Keratinocyte (primary cell): Measurements from ENCODE around the gene SULF2. TPM values are rescaled to one million over a fixed set of nuclear protein-coding genes. Genes with fewer than 3 reads are reported as not detected.
A peak's percentile ranks its signal among the peaks of the same experiment; 100 is the strongest.

Experiments used
- DNase-seq: peaks from one replicate; pipeline ENCODE4 v3.0.0-alpha.2; 2011; ENCODE audit warnings: low read depth, missing footprints, low spot score
- FAIRE-seq: peaks from 2 replicates; lab custom pipeline; 2011; peaks lifted over from hg19 to GRCh38; lab: Jason Lieb, UNC
- H2AFZ ChIP-seq: 2 replicates; pipeline ENCODE4 v1.6.0; 2012; ENCODE audit warnings: low read length, control low read depth, inconsistent platforms; ENCODE audit not compliant: control insufficient read depth
- H3K27ac ChIP-seq: 2 replicates; pipeline ENCODE4 v1.5.1; 2011; ENCODE audit warnings: low read length; ENCODE audit not compliant: control insufficient read depth, insufficient read depth
- H3K27me3 ChIP-seq: 3 replicates; pipeline ENCODE4 v1.6.0; 2011; ENCODE audit warnings: low read length; ENCODE audit not compliant: control insufficient read depth, insufficient read depth; ENCODE audit errors: extremely low read depth
- H3K36me3 ChIP-seq, 2 experiments: 2 replicates in 1 of 2; 3 replicates in 1 of 2; pipeline ENCODE4 v1.5.1; 2011; ENCODE audit warnings: low read length in 2 of 2, mild to moderate bottlenecking in 1 of 2; ENCODE audit not compliant: control insufficient read depth in 2 of 2, insufficient read depth in 2 of 2; ENCODE audit errors: extremely low read depth in 1 of 2
- H3K4me1 ChIP-seq: 3 replicates; pipeline ENCODE4 v1.5.1; 2011; ENCODE audit warnings: low read length; ENCODE audit not compliant: control insufficient read depth, insufficient read depth; ENCODE audit errors: extremely low read depth
- H3K4me2 ChIP-seq: 3 replicates; pipeline ENCODE4 v1.6.0; 2011; ENCODE audit warnings: low read depth, low read length; ENCODE audit not compliant: control insufficient read depth, insufficient read depth; ENCODE audit errors: extremely low read depth
- H3K4me3 ChIP-seq, 3 experiments: fragments of 200-600 bp in 1 of 3; sonication (generic) in 1 of 3; 2 replicates in 2 of 3; 3 replicates in 1 of 3; pipeline ENCODE4 v1.5.1; 2011 to 2016; ENCODE audit warnings: low read length in 3 of 3, mild to moderate bottlenecking in 3 of 3, control low read depth in 2 of 3, inconsistent platforms in 1 of 3, low read depth in 1 of 3, mixed read lengths in 1 of 3, mixed run types in 1 of 3, moderate library complexity in 1 of 3; ENCODE audit not compliant: control insufficient read depth in 2 of 3, insufficient read depth in 2 of 3; ENCODE audit errors: extremely low read depth in 1 of 3
- H3K79me2 ChIP-seq: 2 replicates; pipeline ENCODE4 v1.6.0; 2012; ENCODE audit warnings: low read length; ENCODE audit not compliant: control insufficient read depth, insufficient read depth
- H3K9ac ChIP-seq: 3 replicates; pipeline ENCODE4 v1.6.0; 2011; ENCODE audit warnings: low read length; ENCODE audit not compliant: control insufficient read depth, insufficient read depth; ENCODE audit errors: extremely low read depth
- H3K9me1 ChIP-seq: 3 replicates; pipeline ENCODE4 v1.6.0; 2011; ENCODE audit warnings: low read length; ENCODE audit not compliant: control insufficient read depth, insufficient read depth; ENCODE audit errors: extremely low read depth
- H3K9me3 ChIP-seq: 2 replicates; pipeline ENCODE4 v1.5.1; 2012; ENCODE audit warnings: low read depth, low read length; ENCODE audit not compliant: control insufficient read depth
- H4K20me1 ChIP-seq: 3 replicates; pipeline ENCODE4 v1.6.0; 2011; ENCODE audit warnings: low read length; ENCODE audit not compliant: control insufficient read depth, insufficient read depth; ENCODE audit errors: extremely low read depth
- EZH2 ChIP-seq: IDR thresholded peaks from one replicate; pipeline ENCODE4 v1.6.1; 2012; ENCODE audit warnings: inconsistent platforms, mild to moderate bottlenecking, low read length, moderate library complexity
- dilution Hi-C: fragments of 300-500 bp; cut with MboI; formaldehyde crosslinking; loops from one replicate; pipeline ENCODE4 v1.7.0; 2020; ENCODE audit warnings: low sequenced_read_pairs; ENCODE audit not compliant: extremely low pct_ligation_motif_present
- polyA plus RNA-seq, 5 experiments: library from polyadenylated mRNA; depleted of rRNA in 3 of 5; stranded (reverse) in 3 of 5; stranded (forward) in 1 of 5; unstranded in 1 of 5; fragments of >200 nt; gene quantifications; 1 replicate in 1 of 5; 2 replicates in 3 of 5; 3 replicates in 1 of 5; pipeline versions ENCODE4 v1.2.1 to v1.2.3, GENCODE V29; 2011 to 2012; ENCODE audit warnings: missing spikeins in 2 of 5, low read depth in 1 of 5, low replicate concordance in 1 of 5
- TF ChIP-seq, protein P1 (sequence below), 3 experiments: IDR thresholded peaks in 1 of 3; conservative IDR thresholded peaks in 1 of 3; optimal IDR thresholded peaks in 1 of 3; 2 replicates in 2 of 3; 3 replicates in 1 of 3; pipeline versions ENCODE3 to v1.5.1; 2011; ENCODE audit warnings: low read length in 3 of 3, mild to moderate bottlenecking in 3 of 3, moderate library complexity in 2 of 3, control low read depth in 1 of 3, inconsistent platforms in 1 of 3; ENCODE audit not compliant: insufficient read depth in 2 of 3; ENCODE audit errors: extremely low read depth in 1 of 3

Gene SULF2
- polyA plus RNA-seq, 1 donor (not counting 4 experiments of a cell fraction or from before 2014, with no cell fraction given) = 64.4 TPM

DNA sequence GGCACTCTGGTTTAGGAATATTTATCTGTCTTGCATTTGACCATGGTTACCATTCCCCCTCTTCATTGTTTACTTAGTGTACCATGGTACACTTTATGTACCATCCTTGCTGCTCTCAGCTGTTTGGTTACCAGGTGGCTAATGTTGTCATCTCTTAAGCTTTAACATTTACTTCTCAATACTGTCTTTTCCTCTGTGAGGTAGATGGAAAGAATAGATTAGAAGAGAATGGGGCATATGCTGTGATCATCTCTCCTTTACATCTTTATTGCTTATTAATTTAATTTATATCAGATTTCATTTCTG is 174.4 kb downstream of the SULF2 start:
- FAIRE-seq (no peak), DNase-seq (no peak)
- H3K9me1 ChIP-seq = no peaks in the 10 kb centered on the region
- no peaks in the 10 kb centered on the region for H3K36me3 ChIP-seq
- H4K20me1 ChIP-seq = no peaks in the 10 kb centered on the region
- no peak for TF ChIP-seq EZH2
- H3K27me3 ChIP-seq = no peaks in the 10 kb centered on the region
- H3K79me2 ChIP-seq = peaks cover 24% of the 10 kb centered on the region
- peaks cover 20% of the 10 kb centered on the region for H3K4me1 ChIP-seq
- dilution Hi-C loops = no loop called here
- H3K9me3 ChIP-seq = no peaks in the 10 kb centered on the region
- no peak overlapping the region for H2AFZ ChIP-seq
- H3K9ac ChIP-seq = no peak overlapping the region
- H3K4me2 ChIP-seq = peak overlapping the region; percentile 2
- H3K27ac ChIP-seq = no peak overlapping the region
- H3K4me3 ChIP-seq = no peak overlapping the region

DNA sequence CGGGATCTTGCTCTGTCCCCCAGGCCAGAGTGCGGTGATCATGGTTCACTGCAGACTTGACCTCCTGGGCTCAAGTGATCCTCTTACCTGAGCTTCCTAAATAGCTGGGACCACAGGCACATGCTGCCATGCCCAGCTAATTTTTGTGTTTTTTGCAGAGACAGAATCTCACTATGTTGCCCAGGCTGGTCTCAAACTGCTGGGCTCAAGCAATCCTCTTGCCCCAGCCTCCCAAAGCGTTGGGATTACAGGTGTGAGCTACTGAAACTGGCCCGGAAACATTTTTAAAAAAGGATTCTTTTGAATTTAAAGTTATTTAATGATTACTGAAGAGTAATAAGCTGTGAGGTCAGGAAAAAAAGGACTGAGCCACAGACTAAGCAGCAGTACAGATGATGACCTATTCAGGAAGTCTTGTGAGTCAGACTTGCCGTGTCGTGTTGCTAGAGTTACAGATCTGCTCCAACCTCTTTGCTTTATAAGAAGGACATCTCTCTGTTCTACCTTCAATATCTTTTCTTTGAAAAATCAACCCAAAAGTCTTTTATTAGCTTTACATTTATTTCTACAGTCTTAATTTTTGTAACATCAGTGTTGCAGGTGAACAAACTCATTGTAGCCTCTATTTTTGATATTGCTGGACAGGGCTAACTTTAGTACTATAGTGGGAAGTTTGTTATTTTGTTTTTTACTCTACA is 174.9 kb downstream of the SULF2 start:
- H3K9ac ChIP-seq = no peak overlapping the region
- peaks cover 25% of the 10 kb centered on the region for H3K79me2 ChIP-seq
- DNase-seq = peak; percentile 7

More for the DNA sequence above, 174.9 kb downstream of the SULF2 start:
- Histone ChIP-seq H3K9me1 (no peaks in the 10 kb centered on the region), H3K27ac (peak overlapping the region; percentile 49), H3K9me3 (no peaks in the 10 kb centered on the region), H2AFZ (no peak overlapping the region), H4K20me1 (no peaks in the 10 kb centered on the region), H3K36me3 (no peaks in the 10 kb centered on the region), H3K4me3 (no peak overlapping the region), H3K4me2 (peak overlapping the region; percentile 2), H3K27me3 (no peaks in the 10 kb centered on the region), H3K4me1 (peaks cover 20% of the 10 kb centered on the region)
- dilution Hi-C loops = no loop called here
- FAIRE-seq = no peak
- TF ChIP-seq, protein P1, sequence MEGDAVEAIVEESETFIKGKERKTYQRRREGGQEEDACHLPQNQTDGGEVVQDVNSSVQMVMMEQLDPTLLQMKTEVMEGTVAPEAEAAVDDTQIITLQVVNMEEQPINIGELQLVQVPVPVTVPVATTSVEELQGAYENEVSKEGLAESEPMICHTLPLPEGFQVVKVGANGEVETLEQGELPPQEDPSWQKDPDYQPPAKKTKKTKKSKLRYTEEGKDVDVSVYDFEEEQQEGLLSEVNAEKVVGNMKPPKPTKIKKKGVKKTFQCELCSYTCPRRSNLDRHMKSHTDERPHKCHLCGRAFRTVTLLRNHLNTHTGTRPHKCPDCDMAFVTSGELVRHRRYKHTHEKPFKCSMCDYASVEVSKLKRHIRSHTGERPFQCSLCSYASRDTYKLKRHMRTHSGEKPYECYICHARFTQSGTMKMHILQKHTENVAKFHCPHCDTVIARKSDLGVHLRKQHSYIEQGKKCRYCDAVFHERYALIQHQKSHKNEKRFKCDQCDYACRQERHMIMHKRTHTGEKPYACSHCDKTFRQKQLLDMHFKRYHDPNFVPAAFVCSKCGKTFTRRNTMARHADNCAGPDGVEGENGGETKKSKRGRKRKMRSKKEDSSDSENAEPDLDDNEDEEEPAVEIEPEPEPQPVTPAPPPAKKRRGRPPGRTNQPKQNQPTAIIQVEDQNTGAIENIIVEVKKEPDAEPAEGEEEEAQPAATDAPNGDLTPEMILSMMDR (optimal IDR thresholded peaks at IDR 0.05 in 1 of 3, IDR thresholded peaks at IDR 0.05 in 1 of 3, conservative IDR thresholded peaks at IDR 0.05 in 1 of 3; ENCODE audit: extremely low read depth in 1 of 3, insufficient read depth in 2 of 3, low read length in 3 of 3) = no peak
- TF ChIP-seq EZH2 = no peak
